Epidermal melanocyte (primary cell): ENCODE measurements around the gene CRYBG3.

ENCODE experiments used
- DNase-seq: peaks from one replicate; pipeline ENCODE4 v3.0.0; 2011; ENCODE audit warnings: low spot score; ENCODE audit not compliant: insufficient read length

CRYBG3 gene

DNA sequence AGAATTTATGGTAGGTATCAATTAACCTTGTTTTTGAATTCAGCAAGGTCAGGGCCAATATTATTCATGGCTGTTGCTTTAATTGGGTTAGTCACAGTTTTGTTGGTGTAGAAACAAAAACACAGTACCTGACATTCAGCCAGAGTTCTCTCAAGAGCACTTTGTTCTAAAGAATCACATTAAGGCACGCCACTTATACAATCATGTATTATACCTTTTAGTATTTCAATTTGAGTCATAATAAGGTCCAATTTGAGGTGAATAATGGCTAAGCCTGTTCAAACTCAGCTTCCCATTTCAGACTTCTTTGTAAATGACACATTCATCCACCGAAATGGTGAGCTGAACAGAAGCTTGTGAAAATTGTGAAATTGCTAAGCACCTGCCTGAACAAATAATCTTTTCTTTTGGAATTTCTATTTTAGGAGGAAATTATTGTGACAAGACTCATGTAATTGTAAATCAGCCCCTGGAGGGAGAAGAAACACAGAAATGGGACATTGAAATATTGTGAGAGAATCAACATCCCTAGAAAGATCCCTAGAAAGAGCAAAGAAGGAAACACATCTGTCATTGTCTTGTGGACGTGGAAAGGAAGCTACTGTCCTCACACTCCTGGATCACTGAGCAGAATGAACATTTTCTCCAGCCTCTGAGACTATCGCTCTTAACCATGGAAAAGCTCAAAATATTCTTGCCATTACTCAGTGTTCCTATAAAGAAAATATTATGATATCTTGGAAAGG lies 121.2 kb downstream of the CRYBG3 start:
- DNase-seq, result no peak

DNA sequence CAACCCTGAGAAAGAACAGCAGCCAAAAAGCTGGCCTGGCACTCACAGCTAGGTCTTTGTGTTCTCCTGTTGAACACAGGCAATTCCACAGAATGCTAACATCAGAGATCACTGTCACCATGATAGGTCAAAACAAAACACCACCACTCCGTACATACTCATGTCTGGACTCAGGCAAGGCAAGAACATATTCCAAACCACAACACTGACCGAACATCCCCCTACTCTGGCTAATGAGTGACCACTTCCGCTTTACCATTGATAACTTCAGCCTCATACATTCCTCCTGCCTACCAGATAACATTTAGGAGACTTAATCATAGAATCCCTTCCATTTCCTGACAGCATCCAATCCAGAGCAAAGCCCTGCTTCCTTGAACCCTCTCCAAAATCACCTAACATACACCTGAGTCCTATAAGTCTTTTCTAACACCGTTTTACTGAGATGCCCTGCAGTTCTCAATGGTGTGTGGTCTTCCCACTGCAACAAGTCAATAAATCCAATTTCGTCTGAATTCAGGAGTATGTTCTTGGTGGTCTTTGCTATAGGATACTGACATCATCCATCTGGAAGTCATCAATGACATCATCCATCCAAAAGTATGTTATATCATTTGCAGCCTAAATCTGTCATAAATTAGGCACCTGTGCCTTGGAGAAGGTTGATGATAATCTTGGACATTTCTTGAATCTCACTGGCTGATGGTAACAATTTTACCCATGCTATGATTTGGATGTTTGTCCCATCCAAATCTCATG lies 126.7 kb downstream of the CRYBG3 start:
- no peak for DNase-seq

DNA sequence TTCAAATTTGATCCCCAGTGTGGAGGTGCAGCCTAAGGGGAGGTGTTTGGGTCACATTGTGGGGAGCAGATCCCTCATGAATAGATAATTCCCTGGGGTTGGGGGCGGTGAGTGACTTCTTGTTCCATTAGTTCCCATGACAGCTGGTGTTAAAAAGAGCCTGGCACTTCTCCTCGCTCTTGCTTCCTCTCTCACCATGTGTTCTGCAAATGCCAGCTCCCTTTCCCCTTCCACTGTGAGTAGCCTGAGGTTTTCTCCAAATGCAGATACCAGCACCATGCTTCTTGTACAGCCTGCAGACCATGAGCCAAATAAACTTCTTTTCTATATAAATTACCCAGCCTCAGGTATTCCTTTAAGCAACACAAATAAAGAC lies 127.3 kb downstream of the CRYBG3 start:
- DNase-seq, result no peak

DNA sequence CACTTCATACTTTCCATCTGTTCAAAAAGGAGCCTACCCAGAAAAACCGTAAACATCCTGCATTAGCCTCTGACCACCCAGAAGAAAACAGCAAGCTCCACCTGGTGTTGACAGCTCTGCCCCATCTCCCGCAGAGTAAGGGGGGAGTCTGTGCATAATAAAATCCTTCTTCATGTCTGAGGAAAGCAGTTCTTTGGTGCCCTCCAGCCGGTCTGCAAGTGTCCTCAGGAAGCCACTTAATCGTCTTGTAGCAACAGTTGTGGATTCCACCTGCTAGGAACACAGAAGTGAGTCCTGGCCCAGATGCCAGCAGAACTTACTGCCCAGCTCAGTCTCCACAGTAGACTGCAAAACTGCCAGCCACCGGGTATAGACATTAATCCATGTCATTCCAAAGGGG lies 127.9 kb downstream of the CRYBG3 start:
- DNase-seq, result no peak

DNA sequence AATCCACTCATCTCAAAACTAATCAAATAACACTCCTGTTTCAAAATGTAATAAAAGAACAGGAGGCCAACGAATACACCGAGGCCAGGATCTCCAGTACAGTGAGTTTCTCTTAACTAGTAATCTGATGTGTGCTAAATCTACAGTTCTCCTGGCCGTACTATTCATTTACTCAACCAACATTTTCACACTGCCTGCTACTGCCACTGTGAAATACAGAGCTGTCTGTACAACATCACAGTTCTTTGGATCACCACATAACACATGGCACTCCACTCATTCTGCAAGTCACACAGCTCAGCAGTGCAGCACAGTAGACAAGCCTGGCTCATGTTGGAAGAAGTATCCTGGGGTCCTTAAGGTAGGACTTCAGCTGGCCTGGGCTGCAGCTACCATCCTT lies 128.5 kb downstream of the CRYBG3 start:
- DNase-seq, result no peak

DNA sequence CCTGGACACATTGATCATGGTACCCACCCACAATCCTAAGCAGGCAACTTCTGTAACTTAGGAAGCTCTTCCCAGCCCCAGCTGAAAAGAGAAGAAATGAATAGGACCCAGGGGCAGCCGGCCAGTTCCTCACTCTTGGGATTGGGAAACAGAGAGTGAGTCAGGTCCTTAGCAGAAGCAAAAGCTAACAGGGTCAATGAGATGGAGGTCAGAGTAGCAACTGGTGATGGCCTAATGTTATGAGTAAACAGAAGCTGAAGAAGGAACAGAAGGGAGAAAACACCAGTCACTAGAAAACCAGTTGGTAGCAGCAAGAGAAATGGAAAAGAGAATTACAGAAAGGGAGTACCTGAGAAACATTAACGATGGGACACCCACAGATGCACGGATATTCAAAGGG lies 130.5 kb downstream of the CRYBG3 start:
- DNase-seq, result no peak

DNA sequence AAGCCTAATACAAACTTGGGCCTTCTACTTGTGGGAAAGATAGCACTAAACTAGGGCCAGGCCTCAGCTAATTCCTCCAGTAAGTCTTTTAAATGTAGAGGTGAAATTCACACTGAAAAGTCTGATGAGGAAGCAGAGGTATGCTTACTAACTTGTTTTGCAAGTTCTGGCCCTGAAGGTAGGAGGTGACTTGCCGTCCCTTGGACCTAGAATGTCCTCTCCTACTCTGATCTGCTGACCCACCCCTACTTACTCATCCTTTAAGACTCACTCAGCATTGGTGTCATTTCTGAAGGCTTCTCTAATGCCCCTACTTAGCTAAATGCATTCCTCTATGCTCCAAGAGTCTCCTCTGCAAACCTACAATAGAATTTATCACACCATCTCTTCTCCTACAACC lies 131.1 kb downstream of the CRYBG3 start:
- DNase-seq, result no peak

DNA sequence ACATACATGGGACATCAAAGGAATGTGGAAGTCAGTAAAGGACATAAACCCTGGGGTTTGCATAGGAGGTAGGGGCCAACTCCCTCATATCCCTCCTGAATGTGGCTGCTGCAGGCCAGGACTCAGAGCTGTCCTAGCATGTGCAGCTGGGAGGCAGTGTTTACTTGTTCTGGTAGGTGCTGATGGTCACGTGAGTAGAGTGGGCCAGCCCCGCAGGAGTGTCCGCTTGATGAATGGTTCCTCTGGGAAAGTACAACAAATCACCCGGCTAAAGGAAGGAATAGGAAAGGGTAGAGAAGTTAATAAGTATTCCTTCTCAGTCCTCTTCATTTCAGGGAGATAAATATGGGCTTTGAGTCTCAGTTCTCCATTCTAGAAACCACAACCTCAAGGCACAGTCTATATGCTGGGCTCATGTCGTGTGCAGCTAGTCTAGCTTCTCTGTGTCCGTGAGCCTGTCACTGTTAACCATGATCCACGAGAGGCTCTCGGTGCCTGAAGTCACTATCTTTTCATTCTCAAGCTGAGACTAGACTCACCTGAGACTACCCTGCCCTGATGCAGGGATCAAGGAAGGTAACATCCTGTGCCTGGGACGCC lies 132.5 kb downstream of the CRYBG3 start:
- DNase-seq, result no peak

DNA sequence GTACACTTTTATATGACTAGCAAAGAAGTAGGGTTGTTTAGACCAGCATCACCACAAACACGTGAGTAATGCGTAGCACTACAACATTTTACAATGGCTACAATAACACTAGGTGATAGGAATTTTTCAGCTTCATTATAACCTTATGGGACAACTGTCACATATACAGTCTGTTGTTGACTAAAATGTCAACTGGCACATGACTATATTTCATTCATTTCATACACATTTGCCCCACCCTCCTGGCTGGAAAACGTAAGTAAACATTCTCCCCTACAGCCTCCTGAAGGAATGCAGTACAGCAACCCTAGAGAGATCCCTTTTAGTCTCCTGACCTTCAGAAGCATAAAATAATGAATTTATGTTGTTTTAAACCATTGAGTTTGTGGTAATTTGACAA lies 134.2 kb downstream of the CRYBG3 start:
- no peak for DNase-seq

DNA sequence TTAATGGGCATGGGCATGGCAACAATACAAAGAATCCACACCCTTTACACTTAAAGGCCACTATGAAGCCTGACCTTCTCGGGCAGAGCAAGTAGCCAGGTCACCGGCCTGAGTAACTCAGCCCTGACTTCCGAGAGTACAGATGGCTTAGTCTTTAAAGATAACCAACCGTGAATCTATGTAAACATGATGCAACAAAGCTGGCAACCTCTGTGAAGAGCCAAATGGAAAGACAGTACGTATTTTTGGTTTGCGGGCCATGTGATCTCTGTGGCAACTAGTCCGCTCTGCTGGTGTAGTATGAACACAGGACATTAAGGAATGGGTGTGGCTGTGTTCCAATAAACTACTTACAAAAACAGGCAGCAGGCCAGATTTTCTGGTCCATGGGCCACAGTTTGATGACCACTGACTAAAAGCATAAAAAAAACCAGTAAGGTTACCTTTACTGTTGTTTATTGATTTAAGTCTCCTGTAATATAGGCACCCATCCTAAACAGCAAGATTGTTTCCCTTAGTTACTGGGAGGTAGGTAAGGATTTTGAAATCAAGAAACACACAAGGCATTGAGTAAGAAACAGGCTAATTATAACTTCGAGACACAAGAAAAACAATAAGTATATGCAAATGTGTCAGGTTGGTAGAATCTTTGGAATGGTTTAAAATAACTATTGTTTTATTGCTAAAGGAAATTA lies 136.0 kb downstream of the CRYBG3 start:
- DNase-seq, result no peak

DNA sequence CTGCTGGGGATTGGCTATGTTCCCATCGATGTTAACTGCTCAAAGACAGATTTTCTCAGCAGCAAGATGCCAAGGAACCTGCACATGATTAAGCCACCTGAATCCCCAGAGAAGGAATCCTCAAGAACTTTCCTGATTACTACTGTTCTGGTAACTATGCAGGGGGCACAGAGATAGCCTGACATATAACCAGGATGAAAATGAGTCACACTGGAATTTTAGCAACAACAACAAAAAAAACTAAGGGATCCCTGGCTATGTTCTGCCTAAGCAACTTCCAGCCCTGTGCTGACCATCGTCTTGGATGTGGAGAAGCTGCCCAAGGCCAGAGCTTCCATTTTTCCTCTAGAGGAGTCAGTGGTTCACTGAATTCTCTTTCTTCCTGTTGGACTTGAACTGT lies 136.6 kb downstream of the CRYBG3 start:
- DNase-seq, result no peak

DNA sequence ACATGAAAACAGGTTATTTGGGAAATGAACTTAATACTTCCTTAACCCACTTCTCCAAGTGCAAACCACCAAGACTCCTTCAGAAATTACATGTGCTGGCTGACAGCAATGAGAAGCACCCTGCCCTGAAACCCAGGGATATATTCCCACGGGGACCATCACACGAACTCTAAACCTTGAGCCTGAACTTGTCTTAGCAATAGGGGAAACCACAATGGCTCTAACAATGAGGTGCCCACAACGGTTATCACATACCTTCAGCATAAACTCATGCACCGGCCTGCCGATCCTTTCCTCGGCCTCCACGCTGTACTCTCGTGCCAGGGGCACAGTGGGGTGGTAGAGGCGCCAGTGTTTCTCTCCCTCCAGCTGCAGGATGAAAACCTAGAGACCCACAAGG lies 137.0 kb downstream of the CRYBG3 start:
- DNase-seq, result no peak

DNA sequence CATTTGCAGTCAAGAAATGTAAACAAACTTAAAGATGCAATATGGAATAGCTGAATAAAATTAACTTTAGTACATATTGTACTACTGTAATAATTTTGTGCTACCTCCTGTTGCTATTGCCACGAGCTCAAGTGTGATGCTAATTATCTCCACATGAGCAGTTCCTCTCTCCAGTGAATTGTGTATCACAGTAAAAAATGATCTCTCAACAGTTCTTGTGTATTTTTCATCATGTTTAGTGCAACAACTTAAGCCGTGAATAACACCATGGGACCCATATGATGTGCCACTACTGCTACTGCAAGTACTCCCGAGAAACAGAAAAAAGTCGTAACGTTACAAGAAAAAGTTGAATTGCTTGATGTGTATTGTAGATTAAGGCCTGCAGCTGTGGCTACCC lies 138.1 kb downstream of the CRYBG3 start:
- DNase-seq, result no peak

DNA sequence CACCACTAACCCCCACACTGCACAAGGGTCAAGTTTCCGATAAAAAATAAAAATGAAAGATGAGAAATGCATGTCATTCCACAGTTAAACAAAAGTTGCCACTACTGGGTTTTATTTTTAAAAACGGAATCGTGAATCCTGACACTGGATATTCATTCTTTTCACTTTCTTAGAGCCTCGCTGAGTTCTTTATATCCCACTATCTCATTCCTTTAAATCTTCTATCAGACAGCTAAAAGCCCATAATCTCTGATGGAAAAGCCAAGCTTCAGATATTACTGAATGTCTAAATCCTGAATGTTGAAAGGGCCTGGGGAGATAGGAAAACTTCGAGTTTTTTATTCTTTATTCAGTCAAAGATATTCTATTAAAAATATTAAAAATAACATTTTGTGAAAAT lies 138.7 kb downstream of the CRYBG3 start:
- no peak for DNase-seq

DNA sequence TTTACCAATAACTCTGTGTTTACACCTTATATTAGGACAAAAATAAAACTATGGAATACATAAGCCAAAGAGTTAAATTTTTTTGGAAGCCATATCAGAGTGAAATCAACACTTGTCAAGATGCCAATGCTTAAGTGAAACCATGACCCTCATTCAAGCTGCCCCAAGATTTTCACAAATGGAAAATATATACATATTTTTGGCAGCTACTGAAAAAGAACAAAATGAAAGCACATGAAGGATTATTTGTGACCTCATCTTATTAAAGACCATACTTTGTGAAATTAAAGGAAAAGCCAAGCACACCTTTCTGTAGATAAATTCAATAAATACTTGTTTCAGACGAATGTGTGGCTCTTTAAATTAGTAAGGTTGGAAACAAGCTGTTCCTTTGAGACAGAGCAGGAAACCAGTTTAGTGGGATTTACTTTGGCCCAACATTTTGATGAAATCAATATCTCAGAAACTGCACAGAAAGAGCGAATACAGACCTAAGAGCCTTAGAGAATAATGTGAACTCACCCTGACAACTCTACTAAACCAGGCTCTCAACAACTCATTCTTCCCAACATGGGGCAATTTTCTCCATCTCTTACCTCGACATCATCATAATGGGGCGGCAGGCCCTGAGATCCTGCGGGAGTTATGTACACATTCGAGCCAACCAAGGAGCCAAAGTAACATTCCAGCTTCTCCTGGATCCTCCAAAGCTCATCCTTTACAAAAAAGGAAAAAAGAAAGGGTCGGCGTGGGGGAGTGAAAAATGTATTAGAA lies 139.4 kb downstream of the CRYBG3 start:
- DNase-seq, result no peak

DNA sequence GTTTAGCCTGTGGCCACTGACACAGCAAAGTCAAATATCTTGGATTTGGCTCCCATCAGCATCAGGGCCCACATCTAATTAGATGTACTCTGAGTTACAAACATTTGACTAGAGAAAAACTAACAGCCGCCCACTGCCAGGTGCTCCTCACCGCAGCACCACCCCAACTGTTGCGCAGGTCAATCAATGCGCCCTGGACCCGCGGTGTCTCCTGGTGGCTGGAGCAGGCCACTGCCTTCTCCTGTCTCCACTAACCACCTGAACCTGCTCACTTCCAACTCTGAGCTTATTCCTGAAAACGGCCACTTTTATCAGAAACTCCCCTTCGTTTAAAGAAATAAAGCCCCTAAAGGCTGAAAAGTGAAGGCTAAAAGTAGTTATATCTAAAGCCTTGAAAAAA lies 146.2 kb downstream of the CRYBG3 start:
- DNase-seq, result no peak

DNA sequence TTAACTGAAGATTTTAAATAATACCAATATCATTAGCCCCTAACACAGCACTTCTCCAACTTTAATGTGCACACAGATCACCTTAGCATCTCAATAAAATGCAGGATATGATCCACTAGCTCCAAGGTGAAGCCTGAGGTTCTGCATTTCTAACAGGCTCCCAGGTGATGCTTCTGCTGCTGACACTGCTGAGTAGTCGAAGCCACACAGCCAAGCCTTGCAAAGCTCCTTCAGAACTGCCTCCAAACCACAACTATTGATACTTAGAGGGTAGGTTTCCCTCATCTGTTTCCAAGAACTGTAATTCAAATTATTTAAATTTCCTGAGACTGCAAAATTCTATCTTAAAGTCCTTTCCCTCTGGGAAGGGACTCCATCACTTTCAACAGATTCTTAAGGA lies 146.6 kb downstream of the CRYBG3 start:
- DNase-seq, result no peak

DNA sequence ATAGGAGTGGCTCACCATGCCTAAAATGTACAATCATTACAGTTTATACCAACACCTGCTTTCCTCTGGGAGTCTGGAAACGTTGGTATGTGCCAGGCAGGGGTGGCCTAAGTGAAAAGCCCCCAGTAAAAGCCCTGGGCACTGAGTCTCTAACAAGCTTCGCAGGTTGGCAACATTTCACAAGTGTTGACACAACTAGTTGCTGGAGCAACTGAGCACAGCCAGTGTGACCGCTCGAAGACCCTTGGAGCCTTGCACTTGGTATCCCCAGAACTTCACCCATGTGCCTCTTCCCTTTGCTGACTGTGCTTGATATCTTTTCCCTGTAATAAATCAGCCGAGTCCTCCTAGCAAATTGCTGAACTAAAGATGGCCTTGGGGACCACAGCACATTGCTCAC lies 147.7 kb downstream of the CRYBG3 start:
- DNase-seq, result no peak

DNA sequence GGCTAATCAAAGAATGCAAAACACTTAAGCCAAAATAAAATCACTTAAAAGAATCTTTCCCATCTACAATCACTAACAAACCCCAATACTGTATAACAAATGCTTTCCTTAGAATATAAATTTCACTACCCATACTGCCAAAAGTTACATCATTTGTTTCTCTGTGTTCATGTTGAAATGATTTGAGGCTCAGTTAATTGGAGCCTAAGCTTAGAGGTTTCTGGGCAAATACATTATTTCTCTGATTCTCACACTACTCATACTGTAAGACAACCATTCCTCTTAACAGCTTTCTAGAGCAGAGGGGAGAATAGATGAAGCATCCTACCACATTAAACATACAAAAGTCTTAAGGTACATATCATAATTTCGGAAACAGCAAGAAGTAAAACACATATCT lies 148.3 kb downstream of the CRYBG3 start:
- DNase-seq, result no peak

DNA sequence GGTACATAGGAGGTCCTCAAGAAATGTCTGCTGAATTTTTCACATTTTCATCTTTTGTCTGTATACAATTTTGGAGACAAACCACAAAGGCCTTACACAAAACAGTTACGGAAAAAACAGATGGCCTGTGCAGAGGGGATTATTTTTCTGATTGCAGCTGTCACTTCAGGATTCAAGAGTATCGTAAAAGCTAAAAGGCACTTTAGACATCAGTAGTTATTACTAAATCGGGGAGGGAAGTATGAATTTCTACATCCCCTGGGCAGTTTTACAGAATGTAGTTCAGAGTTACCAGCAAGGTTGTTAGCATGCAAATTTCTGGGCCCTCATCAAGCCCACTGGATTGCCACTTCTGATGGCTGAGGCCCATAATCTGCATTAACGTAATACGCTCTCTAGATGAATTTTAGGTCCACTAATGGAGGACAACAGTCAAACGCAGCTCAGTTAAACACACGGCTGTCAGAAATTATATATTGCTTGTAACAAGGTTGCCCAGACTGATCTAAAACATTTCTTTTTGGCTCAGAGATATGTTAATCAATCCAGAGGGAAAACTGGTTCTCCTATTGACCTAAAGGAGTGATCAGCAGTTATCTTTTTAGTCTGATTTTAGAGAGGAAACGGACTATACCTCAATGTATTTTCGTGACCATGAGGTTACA lies 149.3 kb downstream of the CRYBG3 start:
- no peak for DNase-seq
